HepG2 (cell line): Measurements from ENCODE around the gene CAMK2A. TPM values are rescaled to one million over a fixed set of nuclear protein-coding genes. Genes with fewer than 3 reads are reported as not detected.

Experiments
- ASH2L ChIP-seq: fragments of 300-600, 200-600 bp; sonication (generic); IDR thresholded peaks from 2 replicates; pipeline ENCODE4 v1.7.0; 2017; ENCODE audit warnings: low read depth, mild to moderate bottlenecking, moderate library complexity, mixed read lengths, low read length; ENCODE audit not compliant: insufficient read length
- EZH2 ChIP-seq: conservative IDR thresholded peaks from 2 replicates; pipeline ENCODE4 v1.6.1; 2012; ENCODE audit warnings: mild to moderate bottlenecking, low read depth, low read length, moderate library complexity
- FLYWCH1 ChIP-seq: sonication (generic); formaldehyde crosslinking; IDR thresholded peaks from 2 replicates; pipeline ENCODE4 v1.8.1; 2023; ENCODE audit warnings: mild to moderate bottlenecking, missing genetic modification reagents
- GATAD1 ChIP-seq: IDR thresholded peaks from 2 replicates; pipeline ENCODE4 v1.6.1; 2016; ENCODE audit warnings: missing genetic modification reagents, missing compliant biosample characterization
- HINFP ChIP-seq: sonication (generic); formaldehyde crosslinking; IDR thresholded peaks from 2 replicates; pipeline ENCODE4 v1.4.0; 2020; ENCODE audit warnings: low read depth, mild to moderate bottlenecking, missing genetic modification reagents
- HNF1A ChIP-seq, 2 experiments: sonication (generic) in 1 of 2; formaldehyde crosslinking in 1 of 2; IDR thresholded peaks; 2 replicates each; pipeline versions ENCODE4 v1.4.0 to v1.6.1; 2016 to 2020; ENCODE audit warnings: borderline replicate concordance in 1 of 2, low read depth in 1 of 2, mild to moderate bottlenecking in 1 of 2, missing genetic modification reagents in 1 of 2
- HOXA3 ChIP-seq: sonication (generic); formaldehyde crosslinking; IDR thresholded peaks from 2 replicates; pipeline ENCODE4 v1.5.0; 2020; ENCODE audit warnings: missing genetic modification reagents
- MAFG ChIP-seq: sonication (generic); formaldehyde crosslinking; IDR thresholded peaks from 2 replicates; pipeline ENCODE4 v1.5.1; 2020; ENCODE audit warnings: mild to moderate bottlenecking, missing genetic modification reagents
- NKX3-1 ChIP-seq: sonication (generic); formaldehyde crosslinking; IDR thresholded peaks from 2 replicates; pipeline ENCODE4 v1.5.0; 2020; ENCODE audit warnings: missing genetic modification reagents
- TAF1 ChIP-seq: sonication (generic); formaldehyde crosslinking; IDR thresholded peaks from 2 replicates; pipeline ENCODE4 v1.4.0; 2020; ENCODE audit warnings: missing genetic modification reagents
- TIGD3 ChIP-seq: sonication (generic); formaldehyde crosslinking; IDR thresholded peaks from 2 replicates; pipeline ENCODE4 v1.5.1; 2020; ENCODE audit warnings: mild to moderate bottlenecking, missing genetic modification reagents, borderline replicate concordance
- ZFX ChIP-seq: sonication (generic); formaldehyde crosslinking; IDR thresholded peaks from 2 replicates; pipeline ENCODE4 v1.4.0; 2020; ENCODE audit warnings: mild to moderate bottlenecking, low read depth, missing genetic modification reagents, moderate library complexity
- ZHX2 ChIP-seq, 2 experiments: sonication (generic) in 1 of 2; formaldehyde crosslinking in 1 of 2; IDR thresholded peaks; 2 replicates each; pipeline versions ENCODE4 v1.6.1 to v1.9.0; 2014 to 2022; ENCODE audit warnings: antibody characterized with exemption in 1 of 2, borderline replicate concordance in 1 of 2, inconsistent platforms in 1 of 2, low read depth in 1 of 2, missing genetic modification reagents in 1 of 2
- ZNF10 ChIP-seq: sonication (generic); formaldehyde crosslinking; IDR thresholded peaks from 2 replicates; pipeline ENCODE4 v1.4.0; 2020; ENCODE audit warnings: mild to moderate bottlenecking, low read depth, missing genetic modification reagents, borderline replicate concordance
- ZNF577 ChIP-seq: sonication (generic); formaldehyde crosslinking; IDR thresholded peaks from 2 replicates; pipeline ENCODE4 v1.4.0; 2020; ENCODE audit warnings: mild to moderate bottlenecking, low read depth, missing genetic modification reagents, borderline replicate concordance
- ZNF672 ChIP-seq: sonication (generic); formaldehyde crosslinking; IDR thresholded peaks from 2 replicates; pipeline ENCODE4 v1.8.1; 2022; ENCODE audit warnings: missing genetic modification reagents
- ZNF850 ChIP-seq: sonication (generic); formaldehyde crosslinking; conservative IDR thresholded peaks from 2 replicates; pipeline ENCODE4 v1.9.0; 2021; ENCODE audit warnings: mild to moderate bottlenecking, missing genetic modification reagents
- polyA plus RNA-seq, 8 experiments: library from polyadenylated mRNA; depleted of rRNA in 3 of 8; stranded (reverse) in 7 of 8; unstranded in 1 of 8; fragments of >200 nt; fragmentation: Illumina TruSeq in 4 of 8; extraction: Trizol in 4 of 8; gene quantifications; 2 replicates each; pipeline versions ENCODE4 v1.2.1 to v1.2.3, GENCODE V29; 2011 to 2016; ENCODE audit warnings: low read depth in 4 of 8, missing spikeins in 1 of 8, mixed read lengths in 1 of 8; ENCODE audit not compliant: insufficient read depth in 1 of 8
- total RNA-seq, 5 experiments: library from RNA; depleted of rRNA; stranded (reverse); fragments of >200 nt; fragmentation: Illumina TruSeq; extraction: Trizol; gene quantifications; 2 replicates each; pipeline ENCODE4 v1.2.3, GENCODE V29; 2016; ENCODE audit warnings: low read depth in 1 of 5

CAMK2A gene
- total and polyA plus RNA-seq, 2 of the 13 experiments (the other 11 are each of a cell fraction or from before 2014, with no cell fraction given) = 0.11 TPM; not detected in 1

- TF ChIP-seq ZHX2 (IDR thresholded peaks at IDR 0.05; ENCODE audit: low read depth) (no peak), ZHX2 (CRISPR knock-in tag; IDR thresholded peaks at IDR 0.05; ENCODE audit: borderline replicate concordance) (no peak), NKX3-1 (CRISPR knock-in tag) (no peak), HINFP (no peak), TAF1 (CRISPR knock-in tag) (no peak), ZNF10 (no peak), ZNF672 (CRISPR knock-in tag) (no peak), TIGD3 (CRISPR knock-in tag) (no peak), EZH2 (no peak), FLYWCH1 (no peak), ASH2L (no peak), GATAD1 (CRISPR knock-in tag) (no peak), MAFG (CRISPR knock-in tag) (no peak), ZFX (CRISPR knock-in tag) (no peak), ZNF577 (CRISPR knock-in tag) (no peak), HNF1A (IDR thresholded peaks at IDR 0.05; ENCODE audit: low read depth) (no peak), HNF1A (CRISPR knock-in tag; IDR thresholded peaks at IDR 0.05; ENCODE audit: borderline replicate concordance) (no peak), HOXA3 (no peak), ZNF850 (no peak)
- TF ChIP-seq, all 625 proteins: peak for 0
Observed at GRCh38 chr5:150175076-150175475, 114.5 kb downstream of the CAMK2A start (continued).
